GM18517 (cell line): ENCODE results near the gene CCL8.

Source experiments
- ATAC-seq: cut with Tn5 transposase; IDR thresholded peaks from one replicate; pipeline ENCODE4 v1.9.1; 2021; ENCODE audit warnings: mild to moderate bottlenecking, moderate library complexity; ENCODE audit not compliant: unreplicated experiment

The CCL8 gene

GRCh38 chr17:34366529-34367107 lies 47.4 kb downstream of the CCL8 start:
- no peak for ATAC-seq

- no peak for ATAC-seq
Measured at GRCh38 chr17:34367486-34368195, 48.4 kb downstream of the CCL8 start.

- no peak for ATAC-seq
Measured at GRCh38 chr17:34368196-34368945, 49.1 kb downstream of the CCL8 start.

- ATAC-seq = no peak
Measured at GRCh38 chr17:34368946-34369500, 49.8 kb downstream of the CCL8 start.

GRCh38 chr17:34369571-34369970 lies 50.3 kb downstream of the CCL8 start:
- no peak for ATAC-seq

- ATAC-seq = no peak
Measured at GRCh38 chr17:34370376-34370996, 51.3 kb downstream of the CCL8 start.

GRCh38 chr17:34370997-34371395 lies 51.8 kb downstream of the CCL8 start:
- no peak for ATAC-seq
